Common myeloid progenitor, CD34-positive (primary cell): Measurements from ENCODE around the gene PLAGL1.

Experiments
- CTCF ChIA-PET: fragments of 350-600 bp; sonication (Branson Sonifier 250); formaldehyde crosslinking; loops from one replicate; lab custom pipeline; 2021; ENCODE audit warnings: antibody characterized with exemption; lab: Charles Lee
- POLR2A ChIA-PET: fragments of 350-600 bp; sonication (Branson Sonifier 250); formaldehyde crosslinking; loops from one replicate; lab custom pipeline; 2021; ENCODE audit warnings: antibody characterized with exemption; lab: Charles Lee
- DNase-seq, 3 donors: peaks; one replicate each; pipeline versions ENCODE4 v3.0.0 to v3.0.0-alpha.2; 2013
- H3K27ac ChIP-seq, 2 experiments: 1 replicate in 1 of 2; 2 replicates in 1 of 2; pipeline ENCODE4 v1.7.0; 2013; ENCODE audit warnings: inconsistent platforms in 2 of 2, low read length in 2 of 2, mild to moderate bottlenecking in 2 of 2, low read depth in 1 of 2, moderate library complexity in 1 of 2; ENCODE audit not compliant: severe bottlenecking in 2 of 2, insufficient read depth in 1 of 2, poor library complexity in 1 of 2
- H3K27me3 ChIP-seq, 5 experiments: replicated peaks in 2 of 5; 1 replicate in 3 of 5; 2 replicates in 2 of 5; pipeline versions ENCODE4 v1.6.1 to v1.7.0; 2013; ENCODE audit warnings: low read length in 4 of 5, mild to moderate bottlenecking in 2 of 5, moderate library complexity in 2 of 5, inconsistent platforms in 1 of 5; ENCODE audit not compliant: insufficient read depth in 5 of 5, control insufficient read depth in 4 of 5
- H3K36me3 ChIP-seq, 4 experiments: 1 replicate in 2 of 4; 2 replicates in 2 of 4; pipeline versions ENCODE4 v1.6.1 to v1.7.0; 2013; ENCODE audit warnings: low read length in 3 of 4, control low read depth in 1 of 4, mild to moderate bottlenecking in 1 of 4; ENCODE audit not compliant: control insufficient read depth in 4 of 4, insufficient read depth in 4 of 4
- H3K4me1 ChIP-seq, 4 experiments: 1 replicate in 3 of 4; 2 replicates in 1 of 4; pipeline versions ENCODE4 v1.6.1 to v1.7.1; 2013; ENCODE audit warnings: low read length in 3 of 4, mild to moderate bottlenecking in 3 of 4, control low read depth in 1 of 4, inconsistent platforms in 1 of 4, moderate library complexity in 1 of 4; ENCODE audit not compliant: control insufficient read depth in 4 of 4, insufficient read depth in 4 of 4; ENCODE audit errors: control extremely low read depth in 1 of 4
- H3K4me3 ChIP-seq, 7 experiments: 1 replicate in 4 of 7; 2 replicates in 3 of 7; pipeline versions ENCODE4 v1.5.1 to v1.7.0; 2013; ENCODE audit warnings: mild to moderate bottlenecking in 7 of 7, low read length in 6 of 7, moderate library complexity in 6 of 7, inconsistent platforms in 2 of 7, low read depth in 2 of 7, control low read depth in 1 of 7; ENCODE audit not compliant: insufficient read depth in 4 of 7, control insufficient read depth in 1 of 7; ENCODE audit errors: extremely low read depth in 1 of 7
- H3K9me3 ChIP-seq, 5 experiments: 1 replicate in 4 of 5; 2 replicates in 1 of 5; pipeline versions ENCODE4 v1.6.1 to v1.7.1; 2013; ENCODE audit warnings: low read length in 4 of 5, mild to moderate bottlenecking in 2 of 5, inconsistent platforms in 1 of 5, low read depth in 1 of 5, moderate library complexity in 1 of 5; ENCODE audit not compliant: control insufficient read depth in 4 of 5, insufficient read depth in 2 of 5; ENCODE audit errors: control extremely low read depth in 1 of 5
- WGBS: methylation state at CpG from one replicate; pipeline ENCODE4 v1.1.5; 2013; ENCODE audit not compliant: insufficient coverage; 5-methylcytosine and 5-hydroxymethylcytosine counted together

PLAGL1 gene

DNA sequence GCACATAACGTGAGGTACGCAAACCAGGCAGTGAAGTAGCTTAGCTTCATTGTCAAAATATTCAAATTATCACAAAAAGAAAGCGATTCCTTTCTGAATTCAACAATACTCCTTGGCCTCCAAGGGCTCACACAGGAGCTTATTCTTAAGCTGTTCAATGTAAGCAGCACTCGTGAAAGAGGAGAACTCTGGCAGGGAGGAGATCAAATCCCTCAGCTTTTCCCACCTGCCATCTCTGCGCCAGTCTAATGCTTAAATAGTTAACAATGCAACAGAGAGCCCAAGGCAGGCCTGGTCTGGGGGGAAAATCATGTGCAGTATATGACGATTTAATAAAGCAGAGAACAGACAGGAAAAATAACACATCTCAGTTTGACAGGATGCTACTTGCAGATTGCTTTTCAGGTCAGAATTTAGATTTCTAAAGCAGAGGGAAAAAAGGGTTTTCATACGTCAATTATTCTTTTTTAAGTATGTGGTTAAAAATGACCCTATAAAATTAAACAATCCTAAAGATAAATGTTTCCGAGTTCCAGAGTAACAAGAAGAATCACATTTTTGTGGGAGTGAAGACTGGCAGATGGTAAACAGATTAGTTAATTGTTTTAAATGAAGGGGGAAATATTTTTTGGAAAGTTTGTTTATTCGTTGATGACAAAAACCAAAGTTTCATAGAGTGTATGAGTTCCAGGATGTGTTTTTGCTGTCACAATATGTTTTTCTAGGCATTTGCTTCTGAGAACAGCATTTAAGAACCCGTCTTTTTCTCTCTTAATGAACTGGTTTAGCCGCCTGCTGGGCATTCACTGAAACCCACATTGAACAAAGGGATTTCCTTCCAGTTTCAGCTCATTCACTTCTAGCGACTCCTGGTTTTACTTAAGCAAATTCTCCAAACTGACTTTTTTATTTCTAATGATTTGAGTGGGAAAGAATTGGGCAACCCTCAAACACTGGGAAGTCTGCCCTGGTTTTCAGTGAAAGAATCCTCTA, 45.9 kb downstream of the PLAGL1 start:
- POLR2A ChIA-PET = no interaction called here

DNA sequence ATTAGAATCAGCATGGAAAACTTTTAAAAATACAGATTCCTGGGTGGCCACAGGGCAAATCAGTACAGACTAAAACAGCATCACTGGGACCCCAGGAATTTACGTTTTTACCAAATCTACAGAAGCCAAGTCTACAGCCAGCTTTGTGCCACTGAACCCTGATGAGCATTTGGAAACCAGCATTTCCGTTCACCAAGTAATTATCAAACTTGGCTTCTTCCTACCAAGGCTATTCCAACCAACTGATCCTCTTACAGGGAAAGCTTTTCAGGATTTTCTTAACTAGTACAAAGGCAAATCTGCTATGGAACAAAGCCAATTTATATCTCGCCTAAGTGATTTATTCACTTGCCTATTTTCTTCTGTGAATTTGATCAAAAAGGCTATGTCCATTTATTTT, 47.0 kb downstream of the PLAGL1 start:
- CTCF ChIA-PET = interaction anchor here (1.4 to 3.6 kb wide), 4 partner anchors 18 to 27 kb away, joined by 3 to 16 read pairs (median 6); no protein-coding TSS in a partner anchor
- no peak overlapping the region for H3K27ac ChIP-seq
- H3K36me3 ChIP-seq = peaks cover 8 to 37% (median 15%) of the 10 kb centered on the region in 4 experiments
- 98% methylated on average over 3 of the region's 3 CpGs for WGBS
- no peaks in the 10 kb centered on the region for H3K27me3 ChIP-seq
- no peaks in the 10 kb centered on the region for H3K9me3 ChIP-seq
- peaks cover 0 to 21% (median 8%) of the 10 kb centered on the region in 4 experiments for H3K4me1 ChIP-seq
- no peak for DNase-seq
- POLR2A ChIA-PET = no interaction called here
- H3K4me3 ChIP-seq = no peak overlapping the region

More for the DNA sequence above, 45.9 kb downstream of the PLAGL1 start:
- no peak for DNase-seq
- no peak overlapping the region for H3K4me3 ChIP-seq
- H3K4me1 ChIP-seq = peaks cover 0 to 32% (median 11%) of the 10 kb centered on the region in 4 experiments
- peaks cover 8 to 40% (median 15%) of the 10 kb centered on the region in 4 experiments for H3K36me3 ChIP-seq
- no peak overlapping the region for H3K27ac ChIP-seq
- WGBS = 100% methylated on average over 10 of the region's 12 CpGs
- CTCF ChIA-PET = interaction anchor here (1.0 to 3.6 kb wide), 4 partner anchors 19 to 44 kb away, joined by 3 to 16 read pairs (median 6); no protein-coding TSS in a partner anchor
- H3K27me3 ChIP-seq = no peaks in the 10 kb centered on the region
- no peaks in the 10 kb centered on the region for H3K9me3 ChIP-seq

DNA sequence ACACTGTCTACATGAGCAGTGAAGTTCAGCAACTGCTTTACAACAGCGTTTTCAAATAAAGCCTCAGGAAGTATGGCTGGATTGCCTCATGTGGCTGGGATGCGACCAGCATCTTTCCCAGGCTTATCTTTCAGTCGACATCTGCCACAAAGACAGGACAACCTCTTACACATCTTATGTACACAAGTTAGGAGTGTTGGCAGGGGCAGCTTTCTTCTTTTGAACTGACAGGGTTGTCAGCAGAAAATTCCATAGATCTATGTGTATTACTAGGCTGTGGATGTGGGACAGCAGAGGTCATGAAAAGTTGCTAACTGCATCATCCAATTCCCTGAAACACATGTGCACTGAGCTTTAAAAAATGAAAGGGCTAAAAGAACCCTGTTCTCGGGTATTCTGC, 48.1 kb downstream of the PLAGL1 start:
- Histone ChIP-seq H3K27ac (no peak overlapping the region), H3K4me3 (no peak overlapping the region), H3K27me3 (no peaks in the 10 kb centered on the region), H3K4me1 (peaks cover 0 to 10% (median 3%) of the 10 kb centered on the region in 4 experiments), H3K36me3 (peaks cover 4 to 29% (median 15%) of the 10 kb centered on the region in 4 experiments), H3K9me3 (no peaks in the 10 kb centered on the region)
- DNase-seq = no peak
- no CpG with 5 or more reads among the region's 4 CpGs for WGBS
- ChIA-PET CTCF (interaction anchor here (1.2 to 1.5 kb wide), 3 partner anchors 16 to 20 kb away, joined by 3 to 5 read pairs (median 4); no protein-coding TSS in a partner anchor), POLR2A (no interaction called here)

DNA sequence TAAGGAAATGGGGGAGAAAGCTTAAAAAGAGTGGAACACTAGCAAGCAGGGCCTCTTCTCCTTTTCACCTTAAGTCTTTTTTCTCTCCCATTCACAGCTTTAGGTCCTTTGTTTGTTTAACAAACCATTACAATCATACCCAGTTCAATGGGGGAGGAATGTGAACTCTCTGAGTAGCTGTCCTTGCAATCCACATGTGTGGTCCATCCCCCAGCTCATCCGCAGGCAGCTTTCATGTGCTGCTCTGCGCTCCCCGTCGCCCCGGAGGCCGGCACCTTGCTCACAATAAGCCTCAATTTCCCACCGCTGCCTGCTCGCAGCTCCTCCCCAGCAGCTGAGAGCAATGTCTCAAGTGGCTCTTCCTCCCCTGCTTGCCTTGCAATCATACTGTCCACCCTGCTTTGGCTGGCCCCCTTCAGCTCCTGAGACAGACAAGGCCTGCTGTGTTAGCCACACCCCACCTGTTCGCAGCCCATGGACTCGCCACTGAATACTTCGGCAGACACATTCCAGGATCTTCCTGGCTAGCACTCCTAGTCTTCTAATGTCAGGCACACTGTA, 49.1 kb downstream of the PLAGL1 start:
- POLR2A ChIA-PET = interaction anchor here (1.1 kb wide), 1 partner anchor 8 kb away, joined by 3 read pairs; no protein-coding TSS in a partner anchor
- 97% methylated on average over 10 of the region's 11 CpGs for WGBS
- H3K27ac ChIP-seq = no peak overlapping the region
- H3K9me3 ChIP-seq = no peaks in the 10 kb centered on the region
- peaks cover 0 to 1% (median under 1%) of the 10 kb centered on the region in 4 experiments for H3K4me1 ChIP-seq
- no peaks in the 10 kb centered on the region for H3K27me3 ChIP-seq
- H3K36me3 ChIP-seq = peaks cover 4 to 26% (median 15%) of the 10 kb centered on the region in 4 experiments
- no peak for DNase-seq
- CTCF ChIA-PET = interaction anchor here (1.1 to 1.4 kb wide), 3 partner anchors 15 to 37 kb away, joined by 3 to 4 read pairs (median 3); no protein-coding TSS in a partner anchor
- H3K4me3 ChIP-seq = no peak overlapping the region

DNA sequence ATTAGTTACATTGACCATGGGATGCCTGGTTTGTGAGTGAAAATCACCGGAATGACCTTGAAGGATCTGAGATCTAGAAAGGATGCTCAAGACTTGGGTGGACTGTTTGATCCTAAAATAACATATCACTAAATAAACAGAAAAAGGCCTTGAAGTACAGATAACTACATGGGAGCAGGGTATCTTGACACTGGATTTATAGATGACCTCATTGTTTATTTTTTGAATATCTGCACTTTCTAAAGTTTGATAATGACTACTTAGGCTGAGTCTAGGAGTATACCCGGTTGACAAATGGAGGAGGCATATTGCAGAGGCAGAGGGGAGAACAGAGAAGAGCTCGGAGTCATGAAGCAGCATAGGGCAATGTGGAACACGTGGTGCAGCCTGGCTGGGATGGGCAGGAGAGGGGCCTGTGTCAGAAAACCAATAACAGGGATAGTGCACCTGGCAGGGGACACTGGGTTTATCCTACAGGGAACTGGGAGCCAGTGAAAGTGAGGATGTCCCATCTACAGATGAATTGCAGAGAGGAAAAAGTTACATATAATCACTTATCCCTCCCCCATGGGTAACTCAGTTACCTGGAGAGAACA, 50.3 kb downstream of the PLAGL1 start:
- no peak overlapping the region for H3K27ac ChIP-seq
- H3K27me3 ChIP-seq = no peaks in the 10 kb centered on the region
- no peaks in the 10 kb centered on the region for H3K4me1 ChIP-seq
- H3K4me3 ChIP-seq = no peak overlapping the region
- H3K36me3 ChIP-seq = peaks cover 6 to 23% (median 16%) of the 10 kb centered on the region in 4 experiments
- 97% methylated on average over 3 of the region's 4 CpGs for WGBS
- CTCF ChIA-PET = interaction anchor here (1.1 to 1.4 kb wide), 4 partner anchors 18 to 207 kb away, joined by 3 to 4 read pairs (median 4); no protein-coding TSS in a partner anchor
- DNase-seq = no peak
- POLR2A ChIA-PET = no interaction called here
- H3K9me3 ChIP-seq = no peaks in the 10 kb centered on the region

DNA sequence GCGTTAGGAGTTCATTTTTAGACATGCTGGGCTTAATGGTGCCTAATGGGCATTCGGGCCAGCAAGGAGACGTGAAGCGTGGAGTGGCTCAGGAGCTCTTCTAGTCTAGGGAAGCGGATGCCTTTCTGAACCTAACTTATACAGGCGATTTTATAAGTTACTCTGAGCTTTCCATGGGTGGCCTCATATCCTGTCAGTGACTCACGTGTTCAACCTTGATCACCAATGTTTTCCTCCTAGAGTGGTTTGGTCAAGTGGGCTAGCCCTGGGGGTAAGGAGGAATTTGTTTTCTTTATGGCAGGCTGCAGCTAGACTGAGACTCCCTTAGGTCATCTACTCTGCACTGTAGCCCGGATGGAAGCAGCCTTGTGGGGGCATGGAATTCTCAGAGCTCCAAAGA, 52.1 kb downstream of the PLAGL1 start:
- Histone ChIP-seq H3K4me1 (no peaks in the 10 kb centered on the region), H3K27ac (no peak overlapping the region), H3K9me3 (no peaks in the 10 kb centered on the region), H3K27me3 (no peaks in the 10 kb centered on the region), H3K4me3 (no peak overlapping the region), H3K36me3 (peaks cover 9 to 23% (median 13%) of the 10 kb centered on the region in 4 experiments)
- 98% methylated on average over 5 of the region's 8 CpGs for WGBS
- POLR2A ChIA-PET = no interaction called here
- DNase-seq = no peak
- CTCF ChIA-PET = interaction anchor here (1.0 to 1.8 kb wide), 9 partner anchors 8 to 163 kb away, joined by 3 to 7 read pairs (median 4); no protein-coding TSS in a partner anchor
